Measurements from ENCODE around the gene HSPBP1. TPM values are rescaled to one million over a fixed set of nuclear protein-coding genes. Genes with fewer than 3 reads are reported as not detected.

The HSPBP1 gene
- total RNA-seq, 2 donors from 2014 or later = 12.5 to 51.1 TPM

GRCh38 chr19:55238030-55238429 is 41.9 kb downstream of the HSPBP1 start:
- TF ChIP-seq POLR2A (IDR thresholded peaks at IDR 0.05) (no peak), CTCF (IDR thresholded peaks at IDR 0.05) (no peak)
- ATAC-seq = no peak
- no peaks in the 10 kb centered on the region for H3K4me1 ChIP-seq
- H3K9me3 ChIP-seq = no peaks in the 10 kb centered on the region
- H3K27ac ChIP-seq = no peak overlapping the region
- no peak overlapping the region for H3K4me3 ChIP-seq
- intact Hi-C loops (cut with DNase I) = no loop called here
- H3K36me3 ChIP-seq (replicated peaks in 1 of 2; ENCODE audit: insufficient read depth in 1 of 2, low read depth in 2 of 2) = peaks cover 30 to 49% of the 10 kb centered on the region in 2 donors
- H3K27me3 ChIP-seq = no peaks in the 10 kb centered on the region
- no peak for DNase-seq
- 97 to 98% methylated on average over 6 to 7 of the region's 8 CpGs for WGBS, 2 donors

DNA sequence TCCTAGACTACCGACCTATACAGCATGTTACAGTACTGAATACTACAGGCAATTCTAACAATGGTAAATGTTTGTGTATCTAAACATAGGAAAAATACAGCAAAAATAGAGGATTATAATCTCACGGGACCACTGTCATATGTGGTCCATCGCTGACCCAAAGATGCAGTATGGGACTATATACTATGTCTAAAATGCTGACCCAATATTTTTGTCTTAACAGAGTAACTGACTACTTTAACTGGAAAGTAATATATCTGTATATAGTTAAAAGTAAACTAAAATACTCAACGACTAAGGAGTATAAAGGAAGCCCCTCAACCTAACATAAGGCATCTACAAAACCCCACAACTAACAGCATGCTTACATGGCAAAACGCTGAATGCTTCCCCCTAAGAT is 46.9 kb downstream of the HSPBP1 start:
- H3K36me3 ChIP-seq (replicated peaks in 1 of 2; ENCODE audit: insufficient read depth in 1 of 2, low read depth in 2 of 2) = peaks cover 4 to 39% of the 10 kb centered on the region in 2 donors
- intact Hi-C loops (cut with DNase I) = no loop called here
- ATAC-seq (no peak), DNase-seq (no peak)
- no peaks in the 10 kb centered on the region for H3K4me1 ChIP-seq
- TF ChIP-seq POLR2A (IDR thresholded peaks at IDR 0.05) (no peak), CTCF (IDR thresholded peaks at IDR 0.05) (no peak)
- no peaks in the 10 kb centered on the region for H3K9me3 ChIP-seq
- H3K27ac ChIP-seq = no peak overlapping the region
- 78 to 80% methylated on average over 5 of the region's 5 CpGs for WGBS, 2 donors
- H3K27me3 ChIP-seq = no peaks in the 10 kb centered on the region
- no peak overlapping the region for H3K4me3 ChIP-seq

DNA sequence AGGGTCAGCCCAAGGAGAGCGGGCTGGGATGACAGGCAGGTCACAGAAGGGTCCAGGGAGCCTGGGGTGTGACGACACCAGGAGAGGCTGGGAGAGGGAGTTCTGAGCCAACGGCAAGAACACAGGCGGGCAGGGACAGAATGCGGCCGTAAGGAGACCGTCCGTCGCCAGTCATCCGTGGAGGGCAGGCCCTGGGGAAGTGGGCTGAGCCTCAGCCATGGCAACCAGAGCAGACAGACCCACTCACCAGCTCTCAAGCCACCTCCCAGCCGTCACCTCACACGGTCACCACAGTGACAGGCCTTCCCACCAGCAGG is 47.7 kb downstream of the HSPBP1 start:
- H3K36me3 ChIP-seq (replicated peaks in 1 of 2; ENCODE audit: insufficient read depth in 1 of 2, low read depth in 2 of 2) = peaks cover 4 to 33% of the 10 kb centered on the region in 2 donors
- no peaks in the 10 kb centered on the region for H3K4me1 ChIP-seq

DNA sequence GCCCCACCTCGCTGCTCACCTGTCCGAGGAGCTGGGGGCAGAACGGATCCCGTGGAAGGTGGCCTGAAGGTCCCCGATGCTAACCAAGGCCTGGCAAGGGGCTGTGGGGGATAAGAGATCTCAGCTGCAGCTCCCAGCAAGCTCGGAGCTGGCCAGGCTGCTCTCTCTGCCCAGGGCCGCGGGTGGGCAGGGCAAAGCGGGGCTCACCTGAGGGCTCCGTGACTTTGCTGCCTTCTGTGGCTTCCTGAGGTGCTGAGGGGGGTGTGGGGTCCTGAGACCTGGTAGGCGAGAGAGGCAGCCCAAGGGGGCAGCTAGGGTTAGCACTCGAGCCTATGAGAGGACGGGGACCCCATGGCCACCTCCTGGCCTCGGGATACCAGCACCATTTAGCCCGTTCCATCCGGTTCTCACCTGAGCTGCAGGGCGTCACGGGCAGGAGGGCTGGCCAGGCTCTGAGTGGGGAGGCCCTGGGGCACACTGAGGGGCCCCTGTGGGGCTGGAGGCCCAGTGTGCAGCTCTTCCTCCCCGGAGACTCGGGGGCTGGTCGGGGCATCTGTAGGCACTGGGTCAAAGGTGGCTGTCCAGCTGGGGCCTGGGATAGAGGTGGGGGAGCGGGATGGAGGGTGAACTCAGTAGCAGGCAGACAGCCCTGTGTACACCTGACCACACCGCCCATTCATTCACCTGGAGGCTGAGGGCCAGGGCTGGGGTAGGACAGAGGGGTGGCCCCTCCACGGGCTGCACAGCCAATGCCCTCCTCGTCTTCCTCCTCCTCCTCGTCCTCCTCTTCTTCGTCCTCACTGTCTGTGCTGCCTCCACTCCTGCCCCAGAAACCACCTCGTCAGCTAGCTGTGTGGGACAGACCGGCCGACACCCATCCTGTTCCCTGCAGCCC is 48.3 kb downstream of the HSPBP1 start:
- Histone ChIP-seq H3K27me3 (no peaks in the 10 kb centered on the region), H3K4me1 (no peaks in the 10 kb centered on the region), H3K4me3 (no peak overlapping the region), H3K9me3 (no peaks in the 10 kb centered on the region), H3K27ac (no peak overlapping the region), H3K36me3 (replicated peaks in 1 of 2; ENCODE audit: insufficient read depth in 1 of 2, low read depth in 2 of 2) (peaks cover 4 to 30% of the 10 kb centered on the region in 2 donors)
- WGBS, 2 donors = 88 to 93% methylated on average over 9 to 29 of the region's 30 CpGs
- DNase-seq (no peak), ATAC-seq (no peak)
- intact Hi-C loops (cut with DNase I) = no loop called here
- no peak for TF ChIP-seq POLR2A (IDR thresholded peaks at IDR 0.05)
- no peak for TF ChIP-seq CTCF (IDR thresholded peaks at IDR 0.05)

More for the DNA sequence above, 47.7 kb downstream of the HSPBP1 start:
- 64 to 87% methylated on average over 2 to 12 of the region's 12 CpGs for WGBS, 2 donors
- no peak for TF ChIP-seq POLR2A (IDR thresholded peaks at IDR 0.05)
- no peak for TF ChIP-seq CTCF (IDR thresholded peaks at IDR 0.05)
- Histone ChIP-seq H3K27ac (no peak overlapping the region), H3K27me3 (no peaks in the 10 kb centered on the region), H3K4me3 (no peak overlapping the region), H3K9me3 (no peaks in the 10 kb centered on the region)
- intact Hi-C loops (cut with DNase I) = no loop called here
- DNase-seq = no peak
- ATAC-seq = no peak

- no peak for TF ChIP-seq CTCF (IDR thresholded peaks at IDR 0.05)
- no peak for TF ChIP-seq POLR2A (IDR thresholded peaks at IDR 0.05)
- WGBS, 2 donors = 88% methylated on average over 13 of the region's 13 CpGs; no CpG with 5 or more reads in 1 of the 2 donors
- no peaks in the 10 kb centered on the region for H3K27me3 ChIP-seq
- ATAC-seq (no peak), DNase-seq (no peak)
- H3K36me3 ChIP-seq (replicated peaks in 1 of 2; ENCODE audit: insufficient read depth in 1 of 2, low read depth in 2 of 2) = peaks cover 0 to 21% of the 10 kb centered on the region in 2 donors
- no peak overlapping the region for H3K27ac ChIP-seq
- no peaks in the 10 kb centered on the region for H3K9me3 ChIP-seq
- H3K4me3 ChIP-seq = no peak overlapping the region
- intact Hi-C loops (cut with DNase I) = no loop called here
- H3K4me1 ChIP-seq = no peaks in the 10 kb centered on the region
Measured at GRCh38 chr19:55230780-55231179, 49.1 kb downstream of the HSPBP1 start.
